GM19468 (cell line): ENCODE data around the gene IFNA17.
"Not testable (repeated sequence)": the region's sequence is repeated elsewhere in the genome, so short reads cannot be mapped to it uniquely, and the experiment has no call there.

Experiments used
- ATAC-seq: cut with Tn5 transposase; IDR thresholded peaks from one replicate; pipeline ENCODE4 v1.9.1; 2021; ENCODE audit warnings: mild to moderate bottlenecking, moderate library complexity, moderate number of reproducible peaks; ENCODE audit not compliant: unreplicated experiment; ENCODE audit errors: extremely low read depth

The IFNA17 gene

DNA sequence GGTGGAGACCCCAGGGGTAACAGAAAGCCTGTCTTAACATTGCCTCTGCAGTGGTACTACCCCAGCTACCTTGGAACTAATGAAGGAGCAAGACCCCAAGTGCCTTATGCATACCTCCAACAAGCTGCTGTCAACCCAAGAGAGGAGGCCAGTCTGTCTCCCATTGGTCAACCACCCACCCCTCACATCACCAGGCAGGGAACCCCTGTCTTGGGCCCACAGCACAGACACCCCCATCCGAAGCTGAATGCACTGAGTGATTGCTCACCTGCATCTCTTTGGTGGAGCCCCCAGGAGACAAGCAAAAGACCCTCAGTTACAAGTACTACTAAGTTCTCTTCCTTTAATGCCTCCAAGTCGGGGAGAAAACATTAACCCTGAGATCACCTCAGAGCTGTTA lies 15.9 kb downstream of the IFNA17 start:
- not testable (repeated sequence) for ATAC-seq

DNA sequence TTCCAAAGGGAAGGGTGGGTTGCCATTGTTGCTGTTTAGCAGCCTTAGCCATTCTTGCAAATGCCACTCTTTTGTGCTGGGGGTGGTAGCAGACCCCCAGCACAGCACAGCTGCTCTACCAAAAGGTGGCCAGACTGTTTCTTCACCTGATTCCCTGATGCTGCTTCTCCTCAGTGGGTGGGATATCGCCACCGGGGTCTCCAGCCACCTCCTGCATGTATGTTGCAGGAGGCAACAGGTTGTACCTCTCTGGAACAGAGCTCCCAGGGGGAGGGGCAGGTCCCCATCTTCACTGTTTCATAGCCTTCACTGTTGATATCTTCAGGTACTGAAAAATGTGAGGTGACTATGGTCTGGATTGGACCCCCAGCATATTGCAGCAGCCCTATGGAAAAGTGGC lies 17.2 kb downstream of the IFNA17 start:
- not testable (repeated sequence) for ATAC-seq

DNA sequence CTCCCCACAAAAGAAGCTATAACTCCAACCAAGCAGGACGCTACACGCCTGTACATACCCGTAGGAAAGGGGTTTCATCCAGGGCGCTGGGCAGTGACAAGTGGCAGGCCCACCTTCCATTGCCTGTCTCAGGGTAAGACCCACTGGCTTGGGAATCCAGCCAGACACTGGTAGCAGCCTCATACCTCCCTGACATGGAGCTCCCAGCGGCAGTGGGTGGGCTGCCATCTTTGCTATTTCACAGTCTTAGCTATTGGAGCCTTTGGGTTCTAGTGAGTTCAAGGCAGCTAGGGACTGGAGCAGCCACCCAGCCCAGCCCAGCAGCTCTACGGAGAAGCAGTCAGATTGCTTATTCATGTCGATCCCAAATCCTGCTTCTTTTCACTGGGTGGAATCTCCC lies 17.7 kb downstream of the IFNA17 start:
- no peak for ATAC-seq

DNA sequence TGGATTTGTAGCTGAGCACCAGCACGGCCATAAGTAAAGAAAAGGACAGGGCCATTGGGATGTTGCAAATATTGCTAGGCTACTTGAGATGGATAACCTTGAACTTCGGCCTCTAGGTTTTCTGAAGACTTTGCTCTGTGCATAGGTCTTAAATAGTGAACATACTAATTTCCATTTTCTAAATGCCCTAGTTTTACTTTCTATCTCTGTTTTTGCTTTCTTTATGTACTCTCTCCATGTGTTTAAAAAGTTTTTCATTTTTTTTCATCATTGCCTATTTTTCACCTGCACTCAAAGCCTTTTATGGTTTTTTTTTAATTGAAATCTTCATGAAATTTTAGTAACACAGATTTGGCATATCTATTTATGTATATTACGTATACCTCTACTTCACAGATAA lies 21.0 kb downstream of the IFNA17 start, which contains the start of gene IFNA10:
IFNA10 (minus strand) TSS at position 101 of the 400 bp plus-strand sequence; CDS start at position 55, 46 bp downstream.
- not testable (repeated sequence) for ATAC-seq

DNA sequence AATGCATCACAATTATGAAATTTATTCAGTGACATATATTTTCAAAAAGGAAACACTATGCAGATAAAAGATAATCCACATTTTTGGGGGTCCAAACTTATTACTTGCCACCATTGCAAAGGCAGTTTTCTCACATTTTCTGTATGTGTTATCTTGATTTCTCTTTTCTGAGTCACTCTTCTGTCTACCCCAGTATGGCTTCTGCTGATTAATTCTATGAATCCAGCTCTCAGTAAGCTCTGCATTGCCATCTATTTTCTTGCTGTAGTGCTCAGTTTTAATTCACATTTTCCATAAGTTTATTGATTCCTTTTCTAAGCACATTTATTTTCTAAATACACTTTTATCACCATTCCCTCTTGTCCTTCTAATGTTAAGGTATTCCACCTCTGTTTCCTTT lies 22.8 kb downstream of the IFNA17 start:
- ATAC-seq = no peak

DNA sequence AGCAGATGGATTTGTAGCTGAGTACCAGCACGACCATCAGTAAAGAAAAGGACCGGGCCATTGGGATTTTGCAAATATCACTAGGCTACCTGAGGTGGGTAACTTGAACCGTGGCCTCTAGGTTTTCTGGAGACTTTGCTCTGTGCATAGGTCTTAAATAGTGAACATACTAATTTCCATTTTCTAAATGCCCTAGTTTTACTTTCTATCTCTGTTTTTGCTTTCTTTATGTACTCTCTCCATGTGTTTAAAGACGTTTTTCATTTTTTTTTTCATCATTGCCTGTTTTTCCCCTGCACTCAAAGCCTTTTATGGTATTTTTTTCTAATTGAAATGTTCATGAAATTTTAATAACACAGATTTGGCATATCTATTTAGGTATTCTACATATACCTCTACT lies 25.9 kb downstream of the IFNA17 start, which contains the start of gene IFNA7:
IFNA7 (minus strand) TSS at position 101 of the 400 bp plus-strand sequence; CDS start at position 61, 40 bp downstream.
- not testable (repeated sequence) for ATAC-seq

DNA sequence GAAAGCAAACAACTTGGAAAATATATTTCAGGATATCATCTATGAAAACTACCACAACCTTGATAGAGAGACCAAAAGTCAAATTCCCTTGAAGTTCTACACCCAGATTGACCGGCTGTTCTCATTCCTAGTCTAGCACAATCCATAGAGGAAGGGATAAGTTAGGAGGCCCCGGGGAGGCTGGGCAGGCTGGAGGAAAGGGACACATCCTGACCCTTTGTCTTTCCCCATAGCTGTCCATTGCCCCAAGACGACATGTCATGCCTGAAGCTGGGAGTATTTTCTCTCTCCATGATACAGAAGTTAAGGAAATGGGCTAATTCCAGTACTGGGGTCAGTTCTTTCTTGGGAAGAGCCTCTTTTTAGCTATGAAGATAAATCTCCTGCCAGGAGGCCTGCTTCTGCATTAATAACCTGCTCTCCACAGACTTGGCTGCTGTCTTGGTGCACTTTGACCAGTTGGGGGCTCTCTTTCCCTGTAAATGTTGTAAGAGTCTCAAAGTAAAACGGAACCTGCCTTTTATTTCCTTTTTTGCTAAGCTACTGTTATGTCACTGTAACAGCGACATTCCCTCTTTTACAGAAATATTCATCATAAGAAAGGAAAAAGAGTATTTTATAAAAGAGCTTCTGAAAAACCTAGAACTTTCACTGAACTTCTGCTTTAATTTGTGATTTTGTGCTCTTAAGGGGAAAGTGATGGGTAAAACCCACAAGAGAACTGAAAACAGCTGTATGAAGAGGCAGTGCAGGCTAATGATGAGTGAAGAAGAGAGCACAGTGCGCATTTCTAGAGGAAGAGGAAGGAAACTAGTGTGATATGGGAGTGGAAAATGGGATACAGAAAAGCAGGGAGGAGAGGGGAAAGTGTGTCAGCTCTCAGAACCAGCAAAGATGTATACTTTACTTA lies 32.9 kb downstream of the IFNA17 start:
- peak; percentile 62 for ATAC-seq

DNA sequence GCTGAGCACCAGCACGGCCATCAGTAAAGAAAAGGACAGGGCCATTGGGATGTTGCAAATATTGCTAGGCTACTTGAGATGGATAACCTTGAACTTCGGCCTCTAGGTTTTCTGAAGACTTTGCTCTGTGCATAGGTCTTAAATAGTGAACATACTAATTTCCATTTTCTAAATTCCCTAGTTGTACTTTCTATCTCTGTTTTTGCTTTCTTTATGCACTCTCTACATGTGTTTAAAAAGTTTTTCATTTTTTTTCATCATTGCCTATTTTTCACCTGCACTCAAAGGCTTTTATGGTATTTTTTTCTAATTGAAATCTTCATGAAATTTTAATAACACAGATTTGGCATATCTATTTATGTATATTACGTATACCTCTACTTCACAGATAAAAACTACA lies 40.5 kb downstream of the IFNA17 start, which contains the start of gene IFNA4:
IFNA4 (minus strand) TSS at position 101 of the 400 bp plus-strand sequence; CDS start at position 45, 56 bp downstream.
- ATAC-seq = not testable (repeated sequence)

DNA sequence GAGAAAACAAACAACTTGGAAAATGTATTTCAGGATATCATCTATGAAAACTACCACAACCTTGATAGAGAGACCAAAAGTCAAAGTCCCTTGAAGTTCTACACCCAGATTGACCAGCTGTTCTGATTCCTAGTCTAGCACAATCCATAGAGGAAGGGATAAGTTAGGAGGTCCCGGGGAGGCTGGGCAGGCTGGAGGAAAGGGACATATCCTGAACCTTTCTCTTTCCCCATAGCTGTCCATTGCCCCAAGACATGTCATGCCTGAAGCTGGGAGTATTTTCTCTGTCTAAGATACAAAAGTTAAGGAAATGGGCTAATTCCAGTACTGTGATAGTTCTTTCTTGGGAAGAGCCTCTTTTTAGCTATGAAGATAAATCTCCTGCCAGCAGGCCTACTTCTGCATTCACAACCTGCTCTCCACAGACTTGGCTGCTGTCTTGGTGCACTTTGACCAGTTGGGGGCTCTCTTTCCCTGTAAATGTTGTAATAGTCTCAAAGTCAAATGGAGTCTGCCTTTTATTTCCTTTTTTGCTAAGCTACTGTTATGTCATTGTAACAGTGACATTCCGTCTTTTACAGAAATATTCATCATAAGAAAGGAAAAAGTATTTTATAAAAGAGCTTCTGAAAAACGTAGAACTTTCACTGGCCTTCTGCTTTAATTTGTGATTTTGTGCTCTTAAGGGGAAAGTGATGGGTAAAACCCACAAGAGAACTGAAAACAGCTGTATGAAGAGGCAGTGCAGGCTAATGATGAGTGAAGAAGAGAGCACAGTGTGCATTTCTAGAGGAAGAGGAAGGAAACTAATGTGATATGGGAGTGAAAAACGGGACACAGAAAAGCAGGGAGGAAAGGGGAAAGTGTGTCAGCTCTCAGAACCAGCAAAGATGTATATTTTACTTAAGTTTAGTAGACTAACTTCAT lies 44.9 kb downstream of the IFNA17 start:
- peak; percentile 53 for ATAC-seq
